GM21825 (cell line): ENCODE data around the gene UCP1.
"Not testable (repeated sequence)": the region's sequence is repeated elsewhere in the genome, so short reads cannot be mapped to it uniquely, and the experiment has no call there.

ENCODE experiments used
- ATAC-seq: cut with Tn5 transposase; IDR thresholded peaks from one replicate; pipeline ENCODE4 v1.9.1; 2021; ENCODE audit warnings: mild to moderate bottlenecking, moderate library complexity; ENCODE audit not compliant: unreplicated experiment

The UCP1 gene

DNA sequence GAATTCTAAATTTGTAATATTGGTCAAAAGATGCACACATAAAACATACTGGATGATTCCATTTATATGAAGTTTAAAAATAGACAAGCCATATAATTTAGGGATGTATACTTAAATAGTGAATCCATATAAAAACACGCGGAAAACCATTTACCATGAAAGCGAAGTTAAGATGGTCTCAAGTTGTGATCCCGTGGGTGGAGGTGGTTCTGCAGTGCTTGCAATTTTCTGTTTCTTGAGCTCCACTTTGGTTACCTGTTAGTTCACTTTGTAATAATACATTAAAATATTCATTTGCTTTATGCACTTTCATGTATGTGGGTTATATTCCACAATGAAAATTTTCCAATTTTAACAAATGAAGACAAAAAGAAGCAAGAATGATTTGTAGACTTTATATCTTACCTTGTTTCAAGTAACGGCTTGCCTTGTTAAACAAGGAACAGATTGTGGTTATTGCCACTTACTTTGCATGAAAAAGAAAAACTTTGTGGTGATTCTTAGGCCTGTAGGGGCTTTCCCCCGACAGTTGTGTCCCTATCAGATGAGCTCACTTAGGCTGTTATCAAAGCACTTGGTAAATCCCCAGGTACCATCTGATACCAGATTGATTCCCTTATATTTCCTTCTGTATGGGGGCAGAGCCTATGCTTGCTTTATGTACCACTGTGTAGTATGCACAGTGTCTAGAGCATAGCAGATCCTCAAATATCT, 12.2 kb downstream of the UCP1 start:
- ATAC-seq: peak; percentile 100

GRCh38 chr4:140533951-140534480, 34.7 kb downstream of the UCP1 start:
- no peak for ATAC-seq

DNA sequence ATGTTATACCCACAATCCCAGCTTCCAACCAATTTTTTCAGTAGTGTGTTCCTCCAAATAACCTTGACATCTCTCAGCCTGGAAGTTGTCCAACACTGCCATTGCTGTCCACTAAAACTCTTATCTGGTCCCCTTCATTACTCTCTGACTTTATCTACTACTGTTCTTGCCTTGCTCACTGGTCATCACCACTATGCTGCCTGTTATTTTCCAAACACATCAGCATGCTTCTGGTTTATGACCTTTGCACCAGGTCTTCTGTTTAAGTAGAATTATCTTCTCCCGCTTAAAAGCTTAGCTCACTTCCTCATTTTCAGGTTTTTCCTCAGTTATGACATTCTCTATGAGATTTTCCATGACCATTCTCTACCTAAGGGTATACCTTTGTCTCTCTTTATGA, 39.3 kb downstream of the UCP1 start:
- no peak for ATAC-seq

DNA sequence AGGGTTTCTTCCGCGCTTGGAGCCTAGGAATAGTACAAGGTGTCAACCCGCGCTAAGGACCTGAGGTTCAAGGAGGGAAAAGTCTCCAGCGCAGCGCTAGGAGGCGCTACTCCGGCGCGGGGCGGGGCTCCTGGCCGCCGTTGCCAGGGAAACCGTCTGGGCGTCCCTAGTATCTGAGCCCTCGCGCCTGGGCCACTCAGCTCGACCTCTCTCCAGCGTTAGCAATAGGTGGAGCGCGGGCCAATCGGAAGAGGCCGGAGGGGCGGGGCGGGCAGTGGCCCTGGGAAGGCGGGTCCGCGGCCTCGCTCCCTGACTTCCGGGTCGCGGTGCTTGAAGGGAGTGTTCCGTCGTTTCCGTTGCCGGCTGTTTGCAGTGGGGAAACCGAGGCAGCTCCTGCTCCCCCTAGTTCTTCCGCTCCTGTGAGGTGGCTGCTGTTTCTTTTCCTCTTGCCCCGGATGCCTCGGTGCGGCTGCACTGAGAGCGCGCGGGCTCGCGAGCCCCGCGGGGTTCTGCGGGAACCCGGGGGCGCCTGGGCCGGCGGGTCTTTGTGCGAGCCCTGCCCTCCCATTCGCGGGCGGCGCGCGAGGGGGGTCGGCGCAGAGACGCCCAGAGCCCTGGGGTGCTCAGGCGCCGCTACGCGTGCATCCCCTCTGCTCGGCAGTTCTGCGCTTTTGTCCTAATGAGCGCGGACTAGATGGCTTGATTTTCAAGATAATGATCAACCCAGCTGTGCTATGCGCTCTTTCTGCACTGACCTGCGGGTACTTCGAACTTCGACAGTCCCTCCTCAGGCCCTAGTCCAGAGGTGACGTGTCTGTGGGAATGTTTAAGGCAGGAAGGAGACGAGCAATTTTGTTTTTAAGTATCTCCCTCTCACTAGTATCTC, 44.7 kb downstream of the UCP1 start, which contains the start of gene ELMOD2:
ELMOD2 (plus strand) TSS at position 312 of the 886 bp plus-strand sequence. CDS start 1,261 bp downstream, outside the sequence.
- peak; percentile 100 for ATAC-seq

- ATAC-seq: peak; percentile 1
These were observed 45.3 kb downstream of the UCP1 start for GRCh38 chr4:140523370-140523856.

- ATAC-seq: no peak
These were observed 53.3 kb downstream of the UCP1 start for GRCh38 chr4:140515423-140515822.

GRCh38 chr4:140513765-140514164, 55.0 kb downstream of the UCP1 start:
- ATAC-seq: not testable (repeated sequence)
